Measurements from ENCODE around the gene IFNL4. TPM values are rescaled to one million over a fixed set of nuclear protein-coding genes. Genes with fewer than 3 reads are reported as not detected.

IFNL4 gene
- total and polyA plus RNA-seq, 4 donors = not detected

DNA sequence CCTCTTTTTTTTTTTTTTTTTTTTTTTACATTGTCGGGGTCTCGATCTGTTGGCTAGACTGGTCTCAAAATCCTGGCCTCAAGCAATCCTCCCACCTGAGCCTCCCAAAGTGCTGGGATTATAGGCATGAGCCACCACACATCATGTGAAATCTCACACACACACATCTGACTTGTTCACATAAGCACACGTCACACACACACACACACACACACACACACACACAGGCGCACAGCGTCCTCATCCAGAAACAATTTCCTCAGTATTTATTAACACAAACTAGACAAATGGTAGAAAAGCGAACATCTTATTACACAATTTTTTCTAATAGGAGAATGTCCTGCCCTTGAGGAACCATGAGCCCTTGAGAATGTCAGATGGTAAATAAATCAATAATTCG, 39.5 kb downstream of the IFNL4 start:
- 77% methylated on average over 7 of the region's 7 CpGs for WGBS
- H3K9me3 ChIP-seq (ENCODE audit: control insufficient read depth in 4 of 4, low read length in 3 of 4) = no peaks in the 10 kb centered on the region
- no peaks in the 10 kb centered on the region for H3K4me1 ChIP-seq (ENCODE audit: control insufficient read depth in 4 of 4, insufficient read depth in 4 of 4, low read length in 3 of 4)
- no peak for DNase-seq (ENCODE audit: low spot score)
- no peak overlapping the region for H3K9ac ChIP-seq (ENCODE audit: low read depth in 1 of 2, low read length in 2 of 2)
- H3K27ac ChIP-seq (ENCODE audit: low read depth in 1 of 2, low read length in 2 of 2) = no peak overlapping the region
- H3K27me3 ChIP-seq (ENCODE audit: control insufficient read depth in 4 of 4, insufficient read depth in 4 of 4, low read length in 3 of 4) = no peaks in the 10 kb centered on the region
- TF ChIP-seq GABPA (IDR thresholded peaks at IDR 0.05 in 1 of 2, conservative IDR thresholded peaks at IDR 0.05 in 1 of 2) = no peak
- TF ChIP-seq RXRA (IDR thresholded peaks at IDR 0.05) = no peak
- TF ChIP-seq, protein P1, sequence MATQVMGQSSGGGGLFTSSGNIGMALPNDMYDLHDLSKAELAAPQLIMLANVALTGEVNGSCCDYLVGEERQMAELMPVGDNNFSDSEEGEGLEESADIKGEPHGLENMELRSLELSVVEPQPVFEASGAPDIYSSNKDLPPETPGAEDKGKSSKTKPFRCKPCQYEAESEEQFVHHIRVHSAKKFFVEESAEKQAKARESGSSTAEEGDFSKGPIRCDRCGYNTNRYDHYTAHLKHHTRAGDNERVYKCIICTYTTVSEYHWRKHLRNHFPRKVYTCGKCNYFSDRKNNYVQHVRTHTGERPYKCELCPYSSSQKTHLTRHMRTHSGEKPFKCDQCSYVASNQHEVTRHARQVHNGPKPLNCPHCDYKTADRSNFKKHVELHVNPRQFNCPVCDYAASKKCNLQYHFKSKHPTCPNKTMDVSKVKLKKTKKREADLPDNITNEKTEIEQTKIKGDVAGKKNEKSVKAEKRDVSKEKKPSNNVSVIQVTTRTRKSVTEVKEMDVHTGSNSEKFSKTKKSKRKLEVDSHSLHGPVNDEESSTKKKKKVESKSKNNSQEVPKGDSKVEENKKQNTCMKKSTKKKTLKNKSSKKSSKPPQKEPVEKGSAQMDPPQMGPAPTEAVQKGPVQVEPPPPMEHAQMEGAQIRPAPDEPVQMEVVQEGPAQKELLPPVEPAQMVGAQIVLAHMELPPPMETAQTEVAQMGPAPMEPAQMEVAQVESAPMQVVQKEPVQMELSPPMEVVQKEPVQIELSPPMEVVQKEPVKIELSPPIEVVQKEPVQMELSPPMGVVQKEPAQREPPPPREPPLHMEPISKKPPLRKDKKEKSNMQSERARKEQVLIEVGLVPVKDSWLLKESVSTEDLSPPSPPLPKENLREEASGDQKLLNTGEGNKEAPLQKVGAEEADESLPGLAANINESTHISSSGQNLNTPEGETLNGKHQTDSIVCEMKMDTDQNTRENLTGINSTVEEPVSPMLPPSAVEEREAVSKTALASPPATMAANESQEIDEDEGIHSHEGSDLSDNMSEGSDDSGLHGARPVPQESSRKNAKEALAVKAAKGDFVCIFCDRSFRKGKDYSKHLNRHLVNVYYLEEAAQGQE (IDR thresholded peaks at IDR 0.05) = no peak
- TF ChIP-seq EGR1 (IDR thresholded peaks at IDR 0.05; ENCODE audit: low read depth in 2 of 2) = no peak
- TF ChIP-seq, protein P2, sequence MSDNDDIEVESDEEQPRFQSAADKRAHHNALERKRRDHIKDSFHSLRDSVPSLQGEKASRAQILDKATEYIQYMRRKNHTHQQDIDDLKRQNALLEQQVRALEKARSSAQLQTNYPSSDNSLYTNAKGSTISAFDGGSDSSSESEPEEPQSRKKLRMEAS (IDR thresholded peaks at IDR 0.05) = no peak
- TF ChIP-seq, protein P3, sequence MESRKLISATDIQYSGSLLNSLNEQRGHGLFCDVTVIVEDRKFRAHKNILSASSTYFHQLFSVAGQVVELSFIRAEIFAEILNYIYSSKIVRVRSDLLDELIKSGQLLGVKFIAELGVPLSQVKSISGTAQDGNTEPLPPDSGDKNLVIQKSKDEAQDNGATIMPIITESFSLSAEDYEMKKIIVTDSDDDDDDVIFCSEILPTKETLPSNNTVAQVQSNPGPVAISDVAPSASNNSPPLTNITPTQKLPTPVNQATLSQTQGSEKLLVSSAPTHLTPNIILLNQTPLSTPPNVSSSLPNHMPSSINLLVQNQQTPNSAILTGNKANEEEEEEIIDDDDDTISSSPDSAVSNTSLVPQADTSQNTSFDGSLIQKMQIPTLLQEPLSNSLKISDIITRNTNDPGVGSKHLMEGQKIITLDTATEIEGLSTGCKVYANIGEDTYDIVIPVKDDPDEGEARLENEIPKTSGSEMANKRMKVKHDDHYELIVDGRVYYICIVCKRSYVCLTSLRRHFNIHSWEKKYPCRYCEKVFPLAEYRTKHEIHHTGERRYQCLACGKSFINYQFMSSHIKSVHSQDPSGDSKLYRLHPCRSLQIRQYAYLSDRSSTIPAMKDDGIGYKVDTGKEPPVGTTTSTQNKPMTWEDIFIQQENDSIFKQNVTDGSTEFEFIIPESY (IDR thresholded peaks at IDR 0.05) = no peak
- no peak for TF ChIP-seq FOXA2 (IDR thresholded peaks at IDR 0.05)
- H3K4me3 ChIP-seq (ENCODE audit: low read depth in 1 of 3, low read length in 3 of 3) = no peak overlapping the region
- no peaks in the 10 kb centered on the region for H3K36me3 ChIP-seq (ENCODE audit: control insufficient read depth in 4 of 4, insufficient read depth in 3 of 4, low read depth in 1 of 4, low read length in 3 of 4)

DNA sequence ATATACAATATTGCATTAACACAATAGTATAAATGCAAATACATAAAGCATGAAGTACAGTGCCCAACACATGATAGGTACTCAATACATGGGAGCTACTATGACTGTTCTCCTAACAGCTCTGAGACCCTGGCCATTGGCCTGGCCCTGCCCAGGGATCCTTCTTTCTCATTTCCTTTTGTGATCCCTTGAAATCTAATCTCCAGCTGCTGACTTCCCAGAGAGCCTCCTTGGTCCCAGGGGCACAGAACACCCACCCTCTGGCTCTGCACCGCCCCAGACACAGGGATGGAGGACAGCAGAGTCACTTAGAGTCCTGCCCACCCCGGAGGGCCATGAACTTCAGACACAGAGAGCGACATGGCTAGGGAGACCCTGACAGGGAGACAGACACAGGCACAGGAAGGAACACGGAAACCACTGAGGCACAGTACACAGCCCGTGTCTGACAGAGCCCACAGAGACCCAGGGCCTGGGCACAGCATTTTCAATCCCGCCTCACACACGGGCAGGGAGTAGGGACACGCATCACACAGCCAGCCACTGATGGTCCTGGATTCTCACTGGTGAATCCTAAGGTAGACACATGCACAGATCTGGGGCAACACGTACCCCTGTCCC, 40.4 kb downstream of the IFNL4 start:
- TF ChIP-seq, protein P2 (IDR thresholded peaks at IDR 0.05) = no peak
- no peak for TF ChIP-seq GABPA (IDR thresholded peaks at IDR 0.05 in 1 of 2, conservative IDR thresholded peaks at IDR 0.05 in 1 of 2)
- no peak for TF ChIP-seq TAF1 (conservative IDR thresholded peaks at IDR 0.05)
- TF ChIP-seq FOXA2 (IDR thresholded peaks at IDR 0.05) = no peak
- TF ChIP-seq SP1 (IDR thresholded peaks at IDR 0.05) = no peak
- TF ChIP-seq, protein P4, sequence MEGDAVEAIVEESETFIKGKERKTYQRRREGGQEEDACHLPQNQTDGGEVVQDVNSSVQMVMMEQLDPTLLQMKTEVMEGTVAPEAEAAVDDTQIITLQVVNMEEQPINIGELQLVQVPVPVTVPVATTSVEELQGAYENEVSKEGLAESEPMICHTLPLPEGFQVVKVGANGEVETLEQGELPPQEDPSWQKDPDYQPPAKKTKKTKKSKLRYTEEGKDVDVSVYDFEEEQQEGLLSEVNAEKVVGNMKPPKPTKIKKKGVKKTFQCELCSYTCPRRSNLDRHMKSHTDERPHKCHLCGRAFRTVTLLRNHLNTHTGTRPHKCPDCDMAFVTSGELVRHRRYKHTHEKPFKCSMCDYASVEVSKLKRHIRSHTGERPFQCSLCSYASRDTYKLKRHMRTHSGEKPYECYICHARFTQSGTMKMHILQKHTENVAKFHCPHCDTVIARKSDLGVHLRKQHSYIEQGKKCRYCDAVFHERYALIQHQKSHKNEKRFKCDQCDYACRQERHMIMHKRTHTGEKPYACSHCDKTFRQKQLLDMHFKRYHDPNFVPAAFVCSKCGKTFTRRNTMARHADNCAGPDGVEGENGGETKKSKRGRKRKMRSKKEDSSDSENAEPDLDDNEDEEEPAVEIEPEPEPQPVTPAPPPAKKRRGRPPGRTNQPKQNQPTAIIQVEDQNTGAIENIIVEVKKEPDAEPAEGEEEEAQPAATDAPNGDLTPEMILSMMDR (IDR thresholded peaks at IDR 0.05; ENCODE audit: low read depth, low read length, missing input control) = no peak
- no peak for TF ChIP-seq RXRA (IDR thresholded peaks at IDR 0.05)
- no peak for TF ChIP-seq HNF4G (IDR thresholded peaks at IDR 0.05)
- no peak for TF ChIP-seq NR2F2 (IDR thresholded peaks at IDR 0.05)
- Histone ChIP-seq H3K27me3 (ENCODE audit: control insufficient read depth in 4 of 4, insufficient read depth in 4 of 4, low read length in 3 of 4) (peaks cover 0 to 3% (median 1%) of the 10 kb centered on the region in 4 donors), H3K9ac (ENCODE audit: low read depth in 1 of 2, low read length in 2 of 2) (no peak overlapping the region), H3K36me3 (ENCODE audit: control insufficient read depth in 4 of 4, insufficient read depth in 3 of 4, low read depth in 1 of 4, low read length in 3 of 4) (no peaks in the 10 kb centered on the region), H3K27ac (ENCODE audit: low read depth in 1 of 2, low read length in 2 of 2) (no peak overlapping the region), H3K4me3 (ENCODE audit: low read depth in 1 of 3, low read length in 3 of 3) (no peak overlapping the region), H3K9me3 (ENCODE audit: control insufficient read depth in 4 of 4, low read length in 3 of 4) (no peaks in the 10 kb centered on the region), H3K4me1 (ENCODE audit: control insufficient read depth in 4 of 4, insufficient read depth in 4 of 4, low read length in 3 of 4) (no peaks in the 10 kb centered on the region)
- 81% methylated on average over 9 of the region's 9 CpGs for WGBS
- no peak for DNase-seq (ENCODE audit: low spot score)

Measured in liver (tissue), 9 donors.